Esophagus squamous epithelium (tissue), 4 donors: ENCODE results near the gene METAP1D.

Experiments
- CTCF ChIP-seq, 6 experiments: fragments of 450-650 bp in 4 of 6; fragments of 200-600 bp in 2 of 6; sonication (generic) in 2 of 6; IDR thresholded peaks; one replicate each; pipeline ENCODE4 v1.5.1; 2016 to 2019; ENCODE audit warnings: antibody characterized with exemption in 6 of 6, mild to moderate bottlenecking in 4 of 6, moderate library complexity in 4 of 6
- POLR2A ChIP-seq, 4 donors: fragments of 450-650 bp; IDR thresholded peaks; one replicate each; pipeline ENCODE4 v1.6.1; 2017; ENCODE audit warnings: antibody characterized with exemption in 4 of 4, mild to moderate bottlenecking in 4 of 4, moderate library complexity in 3 of 4

- TF ChIP-seq CTCF (IDR thresholded peaks at IDR 0.05) (no peak), POLR2A (IDR thresholded peaks at IDR 0.05) (no peak)
These were observed 98.5 kb downstream of the METAP1D start for GRCh38 chr2:172098287-172098649.
